Endothelial cell of umbilical vein (primary cell): ENCODE data around the gene DGCR6L. TPM values are rescaled to one million over a fixed set of nuclear protein-coding genes. Genes with fewer than 3 reads are reported as not detected.

Experiments used
- BruUV-seq: library from RNA; stranded (reverse); fragments of 400-500 nt; replicated peaks from 2 replicates; lab custom pipeline; 2021; lab: Mats Ljungman, UMichigan
- CTCF ChIA-PET: fragments of 300-600, 350-600 bp; sonication (Branson Sonifier 250); formaldehyde crosslinking; loops from one replicate; lab custom pipeline; 2021; ENCODE audit warnings: antibody characterized with exemption, inconsistent platforms; lab: Charles Lee
- POLR2A ChIA-PET: fragments of 300-600, 350-600 bp; sonication (Branson Sonifier 250); formaldehyde crosslinking; loops from one replicate; lab custom pipeline; 2021; ENCODE audit warnings: antibody characterized with exemption, inconsistent platforms; lab: Charles Lee
- DNase-seq: peaks from one replicate; pipeline ENCODE4 v3.0.0-alpha.2; 2011; ENCODE audit warnings: low read depth, low spot score
- FAIRE-seq: peaks from 2 replicates; lab custom pipeline; 2011; peaks lifted over from hg19 to GRCh38; lab: Jason Lieb, UNC
- H2AFZ ChIP-seq: 2 replicates; pipeline ENCODE4 v1.6.0; 2012; ENCODE audit warnings: low read depth, low read length, control low read depth, inconsistent platforms
- H3K27ac ChIP-seq: 2 replicates; pipeline ENCODE4 v1.5.1; 2011; ENCODE audit warnings: low read depth, mild to moderate bottlenecking, control low read depth, low read length, moderate library complexity; ENCODE audit not compliant: insufficient read depth
- H3K27me3 ChIP-seq, 2 experiments: 2 replicates each; pipeline versions ENCODE4 v1.6.0 to v1.6.1; 2011; ENCODE audit warnings: low read length in 2 of 2, mixed read lengths in 1 of 2; ENCODE audit not compliant: control insufficient read depth in 2 of 2, insufficient read depth in 2 of 2
- H3K36me3 ChIP-seq, 2 experiments: 2 replicates in 1 of 2; 3 replicates in 1 of 2; pipeline ENCODE4 v1.5.1; 2011; ENCODE audit warnings: low read length in 2 of 2, mild to moderate bottlenecking in 1 of 2, moderate library complexity in 1 of 2; ENCODE audit not compliant: control insufficient read depth in 2 of 2, insufficient read depth in 2 of 2; ENCODE audit errors: extremely low read depth in 1 of 2
- H3K4me1 ChIP-seq: 3 replicates; pipeline ENCODE4 v1.5.1; 2011; ENCODE audit warnings: mild to moderate bottlenecking, low read length; ENCODE audit not compliant: control insufficient read depth, insufficient read depth; ENCODE audit errors: extremely low read depth
- H3K4me2 ChIP-seq: 2 replicates; pipeline ENCODE4 v1.6.1; 2011; ENCODE audit warnings: low read length, control low read depth, mixed read lengths; ENCODE audit not compliant: insufficient read depth
- H3K4me3 ChIP-seq, 3 experiments: fragments of 200-600 bp in 1 of 3; sonication (generic), shearing (Covaris generic) in 1 of 3; replicated peaks in 1 of 3; 2 replicates each; pipeline ENCODE4 v1.5.1; 2011 to 2016; ENCODE audit warnings: control low read depth in 3 of 3, low read length in 3 of 3, mild to moderate bottlenecking in 2 of 3, inconsistent platforms in 1 of 3, low read depth in 1 of 3, moderate library complexity in 1 of 3; ENCODE audit not compliant: insufficient read depth in 1 of 3
- H3K79me2 ChIP-seq: 2 replicates; pipeline ENCODE4 v1.6.0; 2012; ENCODE audit warnings: low read length, inconsistent platforms; ENCODE audit not compliant: control insufficient read depth, insufficient read depth
- H3K9ac ChIP-seq: replicated peaks from 2 replicates; pipeline ENCODE3; 2011; ENCODE audit warnings: low read length, control low read depth; ENCODE audit not compliant: insufficient read depth; ENCODE audit errors: extremely low read depth
- H3K9me1 ChIP-seq: replicated peaks from 3 replicates; pipeline ENCODE4 v1.6.0; 2011; ENCODE audit warnings: mild to moderate bottlenecking, low read length; ENCODE audit not compliant: control insufficient read depth, insufficient read depth; ENCODE audit errors: extremely low read depth
- H3K9me3 ChIP-seq: replicated peaks from 2 replicates; pipeline ENCODE4 v1.5.1; 2012; ENCODE audit warnings: low read length, inconsistent platforms; ENCODE audit not compliant: control insufficient read depth, insufficient read depth
- H4K20me1 ChIP-seq: replicated peaks from 2 replicates; pipeline ENCODE3; 2011; ENCODE audit warnings: mild to moderate bottlenecking, low read length; ENCODE audit not compliant: control insufficient read depth, insufficient read depth; ENCODE audit errors: extremely low read depth
- EZH2 ChIP-seq: IDR thresholded peaks from 2 replicates; pipeline ENCODE4 v1.6.1; 2012; ENCODE audit warnings: borderline replicate concordance, low read depth, mild to moderate bottlenecking, moderate library complexity, low read length, inconsistent platforms; ENCODE audit not compliant: severe bottlenecking
- FOS ChIP-seq: IDR thresholded peaks from 2 replicates; pipeline ENCODE4 v1.6.1; 2011; ENCODE audit warnings: mild to moderate bottlenecking, low read length, moderate library complexity, borderline replicate concordance; ENCODE audit not compliant: insufficient read depth
- GATA2 ChIP-seq: IDR thresholded peaks from 2 replicates; pipeline ENCODE4 v1.7.0; 2011; ENCODE audit warnings: low read depth, mild to moderate bottlenecking, moderate library complexity, mixed read lengths, low read length; ENCODE audit not compliant: insufficient read length, insufficient read depth
- JUN ChIP-seq: IDR thresholded peaks from 2 replicates; pipeline ENCODE4 v1.6.1; 2011; ENCODE audit warnings: borderline replicate concordance, low read depth; ENCODE audit not compliant: insufficient read length, insufficient read depth
- MYC ChIP-seq: IDR thresholded peaks from one replicate; pipeline ENCODE4 v1.6.1; 2011; ENCODE audit warnings: mild to moderate bottlenecking, low read depth, low read length
- POLR2A ChIP-seq: IDR thresholded peaks from 2 replicates; pipeline ENCODE4 v1.6.1; 2012; ENCODE audit warnings: low read depth, mild to moderate bottlenecking, control low read depth, low read length
- POLR2AphosphoS5 ChIP-seq: IDR thresholded peaks from 2 replicates; pipeline ENCODE4 v1.6.1; 2012; ENCODE audit warnings: low read depth, mild to moderate bottlenecking, control low read depth, low read length, moderate library complexity; ENCODE audit not compliant: insufficient read depth
- dilution Hi-C: fragments of 300-500 bp; cut with MboI; formaldehyde crosslinking; loops from one replicate; pipeline ENCODE4 v1.15.0; 2019; ENCODE audit warnings: low sequenced_read_pairs; ENCODE audit not compliant: extremely low pct_ligation_motif_present
- intact Hi-C: fragments of 100-400 bp; cut with micrococcal nuclease; formaldehyde crosslinking; loops from one replicate; pipeline ENCODE4 v1.10.0; 2022
- polyA plus RNA-seq, 4 experiments: library from polyadenylated mRNA; depleted of rRNA in 3 of 4; stranded (reverse) in 3 of 4; unstranded in 1 of 4; fragments of >200 nt; gene quantifications; 2 replicates each; pipeline versions ENCODE4 v1.2.1 to v1.2.3, GENCODE V29; 2011 to 2012; ENCODE audit warnings: missing spikeins in 1 of 4
- total RNA-seq: library from RNA; stranded (reverse); gene quantifications from 2 replicates; pipeline ENCODE4 v1.2.3, GENCODE V29; 2021
- TF ChIP-seq, protein P1 (sequence below), 2 donors: IDR thresholded peaks; 1 replicate in 1 of 2; 2 replicates in 1 of 2; pipeline ENCODE4 v1.5.1; 2011; ENCODE audit warnings: low read length in 2 of 2, mild to moderate bottlenecking in 2 of 2, moderate library complexity in 2 of 2, control low read depth in 1 of 2, inconsistent platforms in 1 of 2, low read depth in 1 of 2; ENCODE audit not compliant: insufficient read depth in 1 of 2; ENCODE audit errors: extremely low read depth in 1 of 2
- TF ChIP-seq, protein P2 (sequence below): IDR thresholded peaks from 2 replicates; pipeline ENCODE4 v1.6.1; 2011; ENCODE audit not compliant: insufficient read depth, insufficient read length

Gene DGCR6L
- total and polyA plus RNA-seq, 2 donors (not counting 3 experiments of a cell fraction or from before 2014, with no cell fraction given), result 38.0 to 67.5 TPM

DNA sequence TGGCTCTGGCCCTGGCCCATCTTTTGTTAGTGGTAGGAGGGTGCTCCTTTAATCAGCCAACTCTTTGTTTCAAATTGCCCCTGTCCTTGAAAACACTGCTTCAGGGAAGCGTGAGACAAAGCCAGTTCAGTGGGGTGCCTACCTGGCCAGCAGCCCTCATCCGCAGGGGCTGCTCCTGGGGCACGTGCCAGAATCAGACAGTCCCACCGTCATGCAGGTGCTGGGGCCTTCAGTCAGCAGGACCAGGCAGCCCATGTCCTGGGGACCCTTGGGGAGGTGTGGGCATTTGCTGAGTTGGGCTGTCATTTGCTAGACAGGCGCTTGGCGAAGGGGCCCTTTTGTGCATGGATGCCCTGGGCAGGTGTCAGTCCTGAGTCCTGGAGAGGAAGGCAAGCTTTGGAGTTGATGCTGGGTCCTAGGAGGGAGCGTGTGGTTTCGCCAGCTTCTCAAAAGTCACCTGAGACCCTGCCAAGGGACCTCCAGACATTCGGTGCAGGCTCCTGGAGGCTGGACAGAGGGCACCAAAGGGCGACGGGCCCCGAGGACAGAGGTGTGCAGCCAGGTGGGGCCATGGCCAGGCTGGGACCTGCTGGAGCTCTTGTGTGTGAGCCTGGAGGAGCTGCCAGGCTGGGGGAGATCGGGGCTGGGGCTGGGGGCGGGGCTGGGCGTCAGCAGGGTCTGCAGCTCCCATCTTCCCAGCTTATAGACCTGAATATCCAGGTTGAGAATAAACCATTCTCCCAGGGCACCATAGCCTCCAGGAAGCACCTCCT lies 36.8 kb downstream of the DGCR6L start:
- H3K9ac ChIP-seq, result no peak overlapping the region
- H3K27ac ChIP-seq, result no peak overlapping the region
- POLR2A ChIA-PET, result no interaction called here
- no peaks in the 10 kb centered on the region for H3K9me1 ChIP-seq
- BruUV-seq, result no TSS peak
- no peaks in the 10 kb centered on the region for H3K9me3 ChIP-seq
- CTCF ChIA-PET, result interaction anchor here (2.4 to 4.1 kb wide), 2 partner anchors 14 to 127 kb away, joined by 6 to 52 read pairs; no protein-coding TSS in a partner anchor
- FAIRE-seq (no peak), DNase-seq (no peak)
- H4K20me1 ChIP-seq, result no peaks in the 10 kb centered on the region
- H3K79me2 ChIP-seq, result no peaks in the 10 kb centered on the region
- no peaks in the 10 kb centered on the region for H3K4me1 ChIP-seq
- no peak overlapping the region for H2AFZ ChIP-seq
- intact Hi-C loops (no loop called here), dilution Hi-C loops (no loop called here)
- no peak overlapping the region for H3K4me2 ChIP-seq
- TF ChIP-seq POLR2A (no peak), GATA2 (no peak), FOS (no peak), POLR2AphosphoS5 (no peak), EZH2 (no peak), MYC (no peak), JUN (no peak)
- TF ChIP-seq, protein P1, sequence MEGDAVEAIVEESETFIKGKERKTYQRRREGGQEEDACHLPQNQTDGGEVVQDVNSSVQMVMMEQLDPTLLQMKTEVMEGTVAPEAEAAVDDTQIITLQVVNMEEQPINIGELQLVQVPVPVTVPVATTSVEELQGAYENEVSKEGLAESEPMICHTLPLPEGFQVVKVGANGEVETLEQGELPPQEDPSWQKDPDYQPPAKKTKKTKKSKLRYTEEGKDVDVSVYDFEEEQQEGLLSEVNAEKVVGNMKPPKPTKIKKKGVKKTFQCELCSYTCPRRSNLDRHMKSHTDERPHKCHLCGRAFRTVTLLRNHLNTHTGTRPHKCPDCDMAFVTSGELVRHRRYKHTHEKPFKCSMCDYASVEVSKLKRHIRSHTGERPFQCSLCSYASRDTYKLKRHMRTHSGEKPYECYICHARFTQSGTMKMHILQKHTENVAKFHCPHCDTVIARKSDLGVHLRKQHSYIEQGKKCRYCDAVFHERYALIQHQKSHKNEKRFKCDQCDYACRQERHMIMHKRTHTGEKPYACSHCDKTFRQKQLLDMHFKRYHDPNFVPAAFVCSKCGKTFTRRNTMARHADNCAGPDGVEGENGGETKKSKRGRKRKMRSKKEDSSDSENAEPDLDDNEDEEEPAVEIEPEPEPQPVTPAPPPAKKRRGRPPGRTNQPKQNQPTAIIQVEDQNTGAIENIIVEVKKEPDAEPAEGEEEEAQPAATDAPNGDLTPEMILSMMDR (IDR thresholded peaks at IDR 0.05; ENCODE audit: extremely low read depth in 1 of 2, insufficient read depth in 1 of 2, low read depth in 1 of 2, low read length in 2 of 2), result no peak
- TF ChIP-seq, protein P2, sequence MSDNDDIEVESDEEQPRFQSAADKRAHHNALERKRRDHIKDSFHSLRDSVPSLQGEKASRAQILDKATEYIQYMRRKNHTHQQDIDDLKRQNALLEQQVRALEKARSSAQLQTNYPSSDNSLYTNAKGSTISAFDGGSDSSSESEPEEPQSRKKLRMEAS, result no peak
- no peak overlapping the region for H3K4me3 ChIP-seq
- no peaks in the 10 kb centered on the region for H3K27me3 ChIP-seq
- H3K36me3 ChIP-seq, result no peaks in the 10 kb centered on the region
